H1 (cell line): ENCODE results near the gene SORCS3. TPM values are rescaled to one million over a fixed set of nuclear protein-coding genes. Genes with fewer than 3 reads are reported as not detected.

Experiments used
- ATF3 ChIP-seq: IDR thresholded peaks from 2 replicates; pipeline ENCODE4 v1.6.1; 2011; ENCODE audit warnings: low read depth, mild to moderate bottlenecking, low read length; ENCODE audit not compliant: insufficient read depth
- CTCF ChIP-seq, 3 experiments: IDR thresholded peaks; 1 replicate in 2 of 3; 2 replicates in 1 of 3; pipeline versions ENCODE4 v1.5.1 to v1.6.1; 2011; ENCODE audit warnings: low read length in 3 of 3, mild to moderate bottlenecking in 3 of 3, inconsistent platforms in 2 of 3, low read depth in 1 of 3, moderate library complexity in 1 of 3; ENCODE audit not compliant: insufficient read depth in 1 of 3; ENCODE audit errors: control extremely low read depth in 1 of 3
- GABPA ChIP-seq: IDR thresholded peaks from 2 replicates; pipeline ENCODE4 v1.6.1; 2011; ENCODE audit warnings: mild to moderate bottlenecking, low read length, moderate library complexity, borderline replicate concordance; ENCODE audit not compliant: insufficient read depth
- JUN ChIP-seq: IDR thresholded peaks from 2 replicates; pipeline ENCODE4 v1.6.1; 2011; ENCODE audit warnings: low read depth, mild to moderate bottlenecking, improper control_type of control experiment, low read length
- MAFK ChIP-seq: IDR thresholded peaks from 2 replicates; pipeline ENCODE4 v1.6.1; 2012; ENCODE audit warnings: low read depth, mild to moderate bottlenecking, improper control_type of control experiment, low read length
- NANOG ChIP-seq: IDR thresholded peaks from 2 replicates; pipeline ENCODE4 v1.6.1; 2011; ENCODE audit warnings: low read length, low read depth, mild to moderate bottlenecking, inconsistent platforms; ENCODE audit not compliant: insufficient read depth, poor library complexity, severe bottlenecking
- RXRA ChIP-seq: IDR thresholded peaks from 2 replicates; pipeline ENCODE4 v1.6.1; 2011; ENCODE audit warnings: low read depth, mild to moderate bottlenecking, low read length, moderate library complexity; ENCODE audit not compliant: insufficient read depth
- SP1 ChIP-seq: IDR thresholded peaks from 2 replicates; pipeline ENCODE4 v1.6.1; 2011; ENCODE audit warnings: low read depth, low read length
- polyA plus RNA-seq, 7 experiments: library from polyadenylated mRNA; depleted of rRNA in 3 of 7; stranded (reverse) in 5 of 7; unstranded in 2 of 7; fragments of >200 nt in 5 of 7; fragments of 200-250 nt in 2 of 7; gene quantifications; 1 replicate in 5 of 7; 2 replicates in 1 of 7; 4 replicates in 1 of 7; pipeline versions ENCODE4 v1.2.1 to v1.2.3, GENCODE V29; 2011 to 2013; ENCODE audit warnings: missing spikeins in 2 of 7, mixed read lengths in 2 of 7
- total RNA-seq: library from RNA; stranded (reverse); fragmentation: NEBNext Ultra II Directional; extraction: Animal tissue kit (Norgen Biotek cat#: 25700); gene quantifications from 2 replicates; pipeline ENCODE4 v1.2.1, GENCODE V29; 2021

SORCS3 gene
- total and polyA plus RNA-seq, 2 of the 8 experiments (the other 6 are each of a cell fraction or from before 2014, with no cell fraction given), result 0.26 to 0.88 TPM

GRCh38 chr10:105068497-105068896 is 427.4 kb downstream of the SORCS3 start (continued):
- TF ChIP-seq CTCF (IDR thresholded peaks at IDR 0.05; ENCODE audit: control extremely low read depth in 1 of 3, insufficient read depth in 1 of 3, low read depth in 1 of 3, low read length in 3 of 3), result no peak
- TF ChIP-seq ATF3, result no peak
- TF ChIP-seq NANOG, result no peak
- TF ChIP-seq JUN, result no peak
- TF ChIP-seq MAFK, result no peak
- TF ChIP-seq RXRA, result no peak
- no peak for TF ChIP-seq SP1
- TF ChIP-seq GABPA, result no peak
- TF ChIP-seq, all 59 proteins: peak for 0
